Endodermal cell (in vitro differentiated cells): ENCODE results near the gene HRH2. TPM values are rescaled to one million over a fixed set of nuclear protein-coding genes. Genes with fewer than 3 reads are reported as not detected.

Experiments
- DNase-seq: peaks from one replicate; pipeline ENCODE4 v3.0.0-alpha.2; 2017
- H3K27ac ChIP-seq: 2 replicates; pipeline ENCODE4 v1.5.1; 2013; ENCODE audit warnings: mild to moderate bottlenecking, low read depth, low read length, moderate library complexity
- H3K27me3 ChIP-seq: 2 replicates; pipeline ENCODE4 v1.6.1; 2013; ENCODE audit warnings: mild to moderate bottlenecking, low read length, moderate library complexity; ENCODE audit not compliant: insufficient read depth, control insufficient read depth, poor library complexity, severe bottlenecking
- H3K36me3 ChIP-seq: 2 replicates; pipeline ENCODE4 v1.7.0; 2013; ENCODE audit warnings: mild to moderate bottlenecking, low read length, moderate library complexity; ENCODE audit not compliant: control insufficient read depth, insufficient read depth
- H3K4me1 ChIP-seq: one replicate; pipeline ENCODE4 v1.7.0; 2013; ENCODE audit warnings: low read length; ENCODE audit not compliant: control insufficient read depth, insufficient read depth
- H3K4me3 ChIP-seq: 2 replicates; pipeline ENCODE4 v1.5.1; 2013; ENCODE audit warnings: mild to moderate bottlenecking, low read length, moderate library complexity
- H3K9ac ChIP-seq: 2 replicates; pipeline ENCODE4 v1.6.1; 2013; ENCODE audit warnings: mild to moderate bottlenecking, low read length, moderate library complexity; ENCODE audit not compliant: poor library complexity, severe bottlenecking; ENCODE audit errors: extremely low read depth
- H3K9me3 ChIP-seq: 2 replicates; pipeline ENCODE4 v1.6.1; 2013; ENCODE audit warnings: mild to moderate bottlenecking, low read length, moderate library complexity; ENCODE audit not compliant: control insufficient read depth
- H3K27ac Mint-ChIP-seq: 2 replicates; pipeline ENCODE4 v1.8.0; 2020; ENCODE audit warnings: mixed read lengths
- H3K27me3 Mint-ChIP-seq: 2 replicates; pipeline ENCODE4 v1.8.0; 2021; ENCODE audit warnings: mild to moderate bottlenecking, mixed read lengths; ENCODE audit not compliant: insufficient read depth
- H3K36me3 Mint-ChIP-seq: 2 replicates; pipeline ENCODE4 v1.8.0; 2020; ENCODE audit warnings: low read depth, mixed read lengths
- H3K4me1 Mint-ChIP-seq: 2 replicates; pipeline ENCODE4 v1.8.0; 2020; ENCODE audit warnings: mixed read lengths
- H3K4me3 Mint-ChIP-seq: 2 replicates; pipeline ENCODE4 v1.8.0; 2020; ENCODE audit warnings: mild to moderate bottlenecking, moderate library complexity, mixed read lengths
- H3K9me3 Mint-ChIP-seq: 2 replicates; pipeline ENCODE4 v1.8.0; 2020; ENCODE audit warnings: mild to moderate bottlenecking, mixed read lengths
- CTCF ChIP-seq: fragments of 200-600 bp; sonication (generic); conservative IDR thresholded peaks from 2 replicates; pipeline ENCODE4 v1.5.0; 2021; ENCODE audit warnings: antibody characterized with exemption, mild to moderate bottlenecking
- WGBS, 2 experiments: methylation state at CpG; one replicate each; pipeline versions ENCODE4 v1.1.5 to v1.1.7; 2013; ENCODE audit warnings: missing lambda C conversion rate in 2 of 2, mixed read lengths in 1 of 2; ENCODE audit not compliant: insufficient coverage in 1 of 2, insufficient read length in 1 of 2; 5-methylcytosine and 5-hydroxymethylcytosine counted together
- total RNA-seq, 2 donors: library from RNA; stranded (reverse); fragmentation: NEBNext Ultra II Directional in 1 of 2; extraction: Animal tissue kit (Norgen Biotek cat#: 25700) in 1 of 2; gene quantifications; 2 replicates in 1 of 2; 3 replicates in 1 of 2; pipeline ENCODE4 v1.2.1, GENCODE V29; 2021

Gene HRH2
- total RNA-seq, 2 donors from 2014 or later: 2.1 to 3.3 TPM

- Mint-ChIP-seq H3K4me3 (no peak overlapping the region), H3K27ac (no peak overlapping the region), H3K9me3 (no peaks in the 10 kb centered on the region), H3K4me1 (no peaks in the 10 kb centered on the region), H3K27me3 (peaks cover 9% of the 10 kb centered on the region), H3K36me3 (no peaks in the 10 kb centered on the region)
- Histone ChIP-seq H3K9me3 (no peaks in the 10 kb centered on the region), H3K9ac (no peak overlapping the region), H3K4me3 (no peak overlapping the region), H3K36me3 (no peaks in the 10 kb centered on the region), H3K27me3 (no peaks in the 10 kb centered on the region), H3K4me1 (no peaks in the 10 kb centered on the region), H3K27ac (no peak overlapping the region)
- TF ChIP-seq CTCF: no peak
- 88 to 92% methylated on average over 4 to 5 of the region's 5 CpGs for WGBS, 2 experiments
- DNase-seq: no peak
These were observed 17.0 kb downstream of the HRH2 start for GRCh38 chr5:175674731-175675346.

- WGBS, 2 experiments: 91 to 94% methylated on average over 10 of the region's 10 CpGs
- H3K36me3 Mint-ChIP-seq: no peaks in the 10 kb centered on the region
- H3K27ac Mint-ChIP-seq: no peak overlapping the region
- no peaks in the 10 kb centered on the region for H3K27me3 ChIP-seq
- H3K4me1 Mint-ChIP-seq: no peaks in the 10 kb centered on the region
- H3K4me3 ChIP-seq: no peak overlapping the region
- H3K9me3 ChIP-seq: no peaks in the 10 kb centered on the region
- H3K9ac ChIP-seq: no peak overlapping the region
- H3K4me1 ChIP-seq: no peaks in the 10 kb centered on the region
- no peaks in the 10 kb centered on the region for H3K9me3 Mint-ChIP-seq
- TF ChIP-seq CTCF: no peak
- H3K36me3 ChIP-seq: no peaks in the 10 kb centered on the region
- H3K27me3 Mint-ChIP-seq: peaks cover 12% of the 10 kb centered on the region
- H3K27ac ChIP-seq: no peak overlapping the region
- H3K4me3 Mint-ChIP-seq: no peak overlapping the region
- no peak for DNase-seq
These were observed 18.0 kb downstream of the HRH2 start for GRCh38 chr5:175675873-175676272.

- no peak for TF ChIP-seq CTCF
- H3K4me3 Mint-ChIP-seq: no peak overlapping the region
- Histone ChIP-seq H3K27ac (no peak overlapping the region), H3K4me3 (no peak overlapping the region), H3K36me3 (no peaks in the 10 kb centered on the region), H3K9ac (no peak overlapping the region), H3K4me1 (no peaks in the 10 kb centered on the region), H3K27me3 (no peaks in the 10 kb centered on the region), H3K9me3 (no peaks in the 10 kb centered on the region)
- no peak for DNase-seq
- no peaks in the 10 kb centered on the region for H3K9me3 Mint-ChIP-seq
- 90 to 91% methylated on average over 10 to 13 of the region's 13 CpGs for WGBS, 2 experiments
- no peaks in the 10 kb centered on the region for H3K4me1 Mint-ChIP-seq
- H3K27me3 Mint-ChIP-seq: peaks cover 15% of the 10 kb centered on the region
- no peaks in the 10 kb centered on the region for H3K36me3 Mint-ChIP-seq
- no peak overlapping the region for H3K27ac Mint-ChIP-seq
These were observed 19.7 kb downstream of the HRH2 start for GRCh38 chr5:175677571-175677970.
